HepG2 (cell line): Measurements from ENCODE around the gene CUL7. TPM values are rescaled to one million over a fixed set of nuclear protein-coding genes. Genes with fewer than 3 reads are reported as not detected.
A peak's percentile ranks its signal among the peaks of the same experiment; 100 is the strongest.

ENCODE experiments used
- ARNT ChIP-seq: fragments of 450-650 bp; IDR thresholded peaks from 2 replicates; pipeline ENCODE4 v1.6.1; 2017
- CEBPB ChIP-seq: IDR thresholded peaks from 2 replicates; pipeline ENCODE4 v1.6.1; 2011; ENCODE audit warnings: low read depth, low read length, improper control_type of control experiment, borderline replicate concordance
- CREM ChIP-seq, 2 experiments: sonication (generic) in 1 of 2; formaldehyde crosslinking in 1 of 2; IDR thresholded peaks; 2 replicates each; pipeline versions ENCODE4 v1.4.0 to v1.6.1; 2016 to 2020; ENCODE audit warnings: antibody characterized with exemption in 1 of 2, mild to moderate bottlenecking in 1 of 2, missing genetic modification reagents in 1 of 2
- KAT2B ChIP-seq: fragments of 150-350 bp; IDR thresholded peaks from 2 replicates; pipeline ENCODE4 v1.6.1; 2014; ENCODE audit warnings: low read depth, low read length, borderline replicate concordance
- KDM6A ChIP-seq: IDR thresholded peaks from 2 replicates; pipeline ENCODE4 v1.6.1; 2016; ENCODE audit warnings: low read depth
- PHF5A ChIP-seq: IDR thresholded peaks from one replicate; pipeline ENCODE4 v1.6.1; 2018; ENCODE audit warnings: low read depth, missing genetic modification reagents; ENCODE audit not compliant: unreplicated experiment
- PITX1 ChIP-seq: sonication (generic); formaldehyde crosslinking; IDR thresholded peaks from 2 replicates; pipeline ENCODE4 v1.5.1; 2020; ENCODE audit warnings: mild to moderate bottlenecking, missing genetic modification reagents
- SPEN ChIP-seq: sonication (generic); formaldehyde crosslinking; IDR thresholded peaks from 2 replicates; pipeline ENCODE4 v1.5.1; 2020; ENCODE audit warnings: low read depth, mild to moderate bottlenecking, missing genetic modification reagents
- ZNF24 ChIP-seq: fragments of 450-650 bp; IDR thresholded peaks from 2 replicates; pipeline ENCODE4 v1.6.1; 2017; ENCODE audit warnings: antibody characterized with exemption, mild to moderate bottlenecking
- ZNF337 ChIP-seq: sonication (generic); formaldehyde crosslinking; IDR thresholded peaks from 2 replicates; pipeline ENCODE4 v1.5.1; 2020; ENCODE audit warnings: missing genetic modification reagents, low read depth, mild to moderate bottlenecking, borderline replicate concordance
- polyA plus RNA-seq, 8 experiments: library from polyadenylated mRNA; depleted of rRNA in 3 of 8; stranded (reverse) in 7 of 8; unstranded in 1 of 8; fragments of >200 nt; fragmentation: Illumina TruSeq in 4 of 8; extraction: Trizol in 4 of 8; gene quantifications; 2 replicates each; pipeline versions ENCODE4 v1.2.1 to v1.2.3, GENCODE V29; 2011 to 2016; ENCODE audit warnings: low read depth in 4 of 8, missing spikeins in 1 of 8, mixed read lengths in 1 of 8; ENCODE audit not compliant: insufficient read depth in 1 of 8
- total RNA-seq, 5 experiments: library from RNA; depleted of rRNA; stranded (reverse); fragments of >200 nt; fragmentation: Illumina TruSeq; extraction: Trizol; gene quantifications; 2 replicates each; pipeline ENCODE4 v1.2.3, GENCODE V29; 2016; ENCODE audit warnings: low read depth in 1 of 5
- TF ChIP-seq, protein P1 (sequence below): sonication (generic); formaldehyde crosslinking; IDR thresholded peaks from 2 replicates; pipeline ENCODE4 v1.4.0; 2020; ENCODE audit warnings: mild to moderate bottlenecking, missing genetic modification reagents
- TF ChIP-seq, protein P2 (sequence below): sonication (generic); formaldehyde crosslinking; IDR thresholded peaks from 2 replicates; pipeline ENCODE4 v1.8.0; 2022; ENCODE audit warnings: mild to moderate bottlenecking, missing genetic modification reagents; ENCODE audit not compliant: insufficient replicate concordance
- TF ChIP-seq, protein P3 (sequence below): sonication (generic); formaldehyde crosslinking; IDR thresholded peaks from 2 replicates; pipeline ENCODE4 v1.5.0; 2020; ENCODE audit warnings: mild to moderate bottlenecking, missing genetic modification reagents, borderline replicate concordance
- TF ChIP-seq, protein P4 (sequence below), 2 experiments: sonication (generic) in 1 of 2; formaldehyde crosslinking in 1 of 2; IDR thresholded peaks; 2 replicates each; pipeline versions ENCODE4 v1.4.0 to v1.6.1; 2016 to 2020; ENCODE audit warnings: borderline replicate concordance in 1 of 2, low read depth in 1 of 2, mild to moderate bottlenecking in 1 of 2, missing genetic modification reagents in 1 of 2
- TF ChIP-seq, protein P5 (sequence below): sonication (generic); formaldehyde crosslinking; IDR thresholded peaks from 2 replicates; pipeline ENCODE4 v1.8.1; 2023; ENCODE audit warnings: missing genetic modification reagents, mild to moderate bottlenecking, borderline replicate concordance

Gene CUL7
- total and polyA plus RNA-seq, 2 of the 13 experiments (the other 11 are each of a cell fraction or from before 2014, with no cell fraction given): 32.0 to 60.7 TPM

DNA sequence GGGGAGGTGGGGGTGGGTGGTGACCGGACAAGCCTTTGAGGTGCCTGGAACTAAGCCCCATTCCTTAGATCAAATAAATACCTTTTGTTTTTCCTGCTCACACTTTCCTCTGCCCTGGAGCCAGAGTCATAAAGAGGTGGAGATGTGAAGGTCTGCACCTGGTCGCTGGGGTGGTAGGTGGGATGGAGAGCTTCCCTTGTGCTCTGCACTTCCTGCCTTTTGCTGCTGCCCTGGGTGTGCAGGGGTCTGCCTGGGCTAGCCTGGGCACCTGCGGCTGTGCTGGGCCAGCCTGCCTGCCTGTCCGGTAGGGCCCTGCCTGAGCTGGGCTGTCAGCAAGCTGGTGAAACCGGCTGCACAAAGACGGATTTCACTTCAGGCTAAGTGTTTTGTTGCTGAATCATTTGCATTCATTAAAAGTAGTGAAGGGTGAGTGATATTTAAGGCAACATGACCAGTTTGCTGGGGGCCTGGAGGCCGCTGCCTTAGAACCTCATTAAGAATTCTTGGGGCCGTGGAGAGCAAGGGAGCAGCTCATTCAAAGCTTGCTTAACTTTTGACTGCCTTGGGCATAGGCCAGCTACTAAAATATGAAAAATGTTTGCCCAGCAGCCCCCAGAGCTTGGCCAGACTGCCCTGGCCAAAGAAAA is 42.9 kb upstream of the CUL7 start (continued):
- TF ChIP-seq ARNT: no peak
- TF ChIP-seq KAT2B: no peak
- no peak for TF ChIP-seq SPEN
- TF ChIP-seq PITX1 (CRISPR knock-in tag): 0 out of 2 replicates have a peak, but pooled peaks have one; percentile 45
- TF ChIP-seq, protein P1, sequence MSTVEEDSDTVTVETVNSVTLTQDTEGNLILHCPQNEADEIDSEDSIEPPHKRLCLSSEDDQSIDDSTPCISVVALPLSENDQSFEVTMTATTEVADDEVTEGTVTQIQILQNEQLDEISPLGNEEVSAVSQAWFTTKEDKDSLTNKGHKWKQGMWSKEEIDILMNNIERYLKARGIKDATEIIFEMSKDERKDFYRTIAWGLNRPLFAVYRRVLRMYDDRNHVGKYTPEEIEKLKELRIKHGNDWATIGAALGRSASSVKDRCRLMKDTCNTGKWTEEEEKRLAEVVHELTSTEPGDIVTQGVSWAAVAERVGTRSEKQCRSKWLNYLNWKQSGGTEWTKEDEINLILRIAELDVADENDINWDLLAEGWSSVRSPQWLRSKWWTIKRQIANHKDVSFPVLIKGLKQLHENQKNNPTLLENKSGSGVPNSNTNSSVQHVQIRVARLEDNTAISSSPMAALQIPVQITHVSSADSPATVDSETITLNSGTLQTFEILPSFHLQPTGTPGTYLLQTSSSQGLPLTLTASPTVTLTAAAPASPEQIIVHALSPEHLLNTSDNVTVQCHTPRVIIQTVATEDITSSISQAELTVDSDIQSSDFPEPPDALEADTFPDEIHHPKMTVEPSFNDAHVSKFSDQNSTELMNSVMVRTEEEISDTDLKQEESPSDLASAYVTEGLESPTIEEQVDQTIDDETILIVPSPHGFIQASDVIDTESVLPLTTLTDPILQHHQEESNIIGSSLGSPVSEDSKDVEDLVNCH (CRISPR knock-in tag): no peak
- TF ChIP-seq, protein P2, sequence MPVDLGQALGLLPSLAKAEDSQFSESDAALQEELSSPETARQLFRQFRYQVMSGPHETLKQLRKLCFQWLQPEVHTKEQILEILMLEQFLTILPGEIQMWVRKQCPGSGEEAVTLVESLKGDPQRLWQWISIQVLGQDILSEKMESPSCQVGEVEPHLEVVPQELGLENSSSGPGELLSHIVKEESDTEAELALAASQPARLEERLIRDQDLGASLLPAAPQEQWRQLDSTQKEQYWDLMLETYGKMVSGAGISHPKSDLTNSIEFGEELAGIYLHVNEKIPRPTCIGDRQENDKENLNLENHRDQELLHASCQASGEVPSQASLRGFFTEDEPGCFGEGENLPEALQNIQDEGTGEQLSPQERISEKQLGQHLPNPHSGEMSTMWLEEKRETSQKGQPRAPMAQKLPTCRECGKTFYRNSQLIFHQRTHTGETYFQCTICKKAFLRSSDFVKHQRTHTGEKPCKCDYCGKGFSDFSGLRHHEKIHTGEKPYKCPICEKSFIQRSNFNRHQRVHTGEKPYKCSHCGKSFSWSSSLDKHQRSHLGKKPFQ (CRISPR knock-in tag): no peak
- TF ChIP-seq ZNF24: no peak
- no peak for TF ChIP-seq ZNF337 (CRISPR knock-in tag)
- no peak for TF ChIP-seq CREM (IDR thresholded peaks at IDR 0.05)
- TF ChIP-seq CREM (CRISPR knock-in tag; IDR thresholded peaks at IDR 0.05): no peak
- TF ChIP-seq, protein P3, sequence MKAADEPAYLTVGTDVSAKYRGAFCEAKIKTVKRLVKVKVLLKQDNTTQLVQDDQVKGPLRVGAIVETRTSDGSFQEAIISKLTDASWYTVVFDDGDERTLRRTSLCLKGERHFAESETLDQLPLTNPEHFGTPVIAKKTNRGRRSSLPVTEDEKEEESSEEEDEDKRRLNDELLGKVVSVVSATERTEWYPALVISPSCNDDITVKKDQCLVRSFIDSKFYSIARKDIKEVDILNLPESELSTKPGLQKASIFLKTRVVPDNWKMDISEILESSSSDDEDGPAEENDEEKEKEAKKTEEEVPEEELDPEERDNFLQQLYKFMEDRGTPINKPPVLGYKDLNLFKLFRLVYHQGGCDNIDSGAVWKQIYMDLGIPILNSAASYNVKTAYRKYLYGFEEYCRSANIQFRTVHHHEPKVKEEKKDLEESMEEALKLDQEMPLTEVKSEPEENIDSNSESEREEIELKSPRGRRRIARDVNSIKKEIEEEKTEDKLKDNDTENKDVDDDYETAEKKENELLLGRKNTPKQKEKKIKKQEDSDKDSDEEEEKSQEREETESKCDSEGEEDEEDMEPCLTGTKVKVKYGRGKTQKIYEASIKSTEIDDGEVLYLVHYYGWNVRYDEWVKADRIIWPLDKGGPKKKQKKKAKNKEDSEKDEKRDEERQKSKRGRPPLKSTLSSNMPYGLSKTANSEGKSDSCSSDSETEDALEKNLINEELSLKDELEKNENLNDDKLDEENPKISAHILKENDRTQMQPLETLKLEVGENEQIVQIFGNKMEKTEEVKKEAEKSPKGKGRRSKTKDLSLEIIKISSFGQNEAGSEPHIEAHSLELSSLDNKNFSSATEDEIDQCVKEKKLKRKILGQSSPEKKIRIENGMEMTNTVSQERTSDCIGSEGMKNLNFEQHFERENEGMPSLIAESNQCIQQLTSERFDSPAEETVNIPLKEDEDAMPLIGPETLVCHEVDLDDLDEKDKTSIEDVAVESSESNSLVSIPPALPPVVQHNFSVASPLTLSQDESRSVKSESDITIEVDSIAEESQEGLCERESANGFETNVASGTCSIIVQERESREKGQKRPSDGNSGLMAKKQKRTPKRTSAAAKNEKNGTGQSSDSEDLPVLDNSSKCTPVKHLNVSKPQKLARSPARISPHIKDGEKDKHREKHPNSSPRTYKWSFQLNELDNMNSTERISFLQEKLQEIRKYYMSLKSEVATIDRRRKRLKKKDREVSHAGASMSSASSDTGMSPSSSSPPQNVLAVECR: peak; percentile 46; the same call in 1 of the 2 replicates
- no peak for TF ChIP-seq KDM6A
- TF ChIP-seq, protein P4, sequence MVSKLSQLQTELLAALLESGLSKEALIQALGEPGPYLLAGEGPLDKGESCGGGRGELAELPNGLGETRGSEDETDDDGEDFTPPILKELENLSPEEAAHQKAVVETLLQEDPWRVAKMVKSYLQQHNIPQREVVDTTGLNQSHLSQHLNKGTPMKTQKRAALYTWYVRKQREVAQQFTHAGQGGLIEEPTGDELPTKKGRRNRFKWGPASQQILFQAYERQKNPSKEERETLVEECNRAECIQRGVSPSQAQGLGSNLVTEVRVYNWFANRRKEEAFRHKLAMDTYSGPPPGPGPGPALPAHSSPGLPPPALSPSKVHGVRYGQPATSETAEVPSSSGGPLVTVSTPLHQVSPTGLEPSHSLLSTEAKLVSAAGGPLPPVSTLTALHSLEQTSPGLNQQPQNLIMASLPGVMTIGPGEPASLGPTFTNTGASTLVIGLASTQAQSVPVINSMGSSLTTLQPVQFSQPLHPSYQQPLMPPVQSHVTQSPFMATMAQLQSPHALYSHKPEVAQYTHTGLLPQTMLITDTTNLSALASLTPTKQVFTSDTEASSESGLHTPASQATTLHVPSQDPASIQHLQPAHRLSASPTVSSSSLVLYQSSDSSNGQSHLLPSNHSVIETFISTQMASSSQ (IDR thresholded peaks at IDR 0.05; ENCODE audit: low read depth): no peak
- TF ChIP-seq, protein P4 (CRISPR knock-in tag; IDR thresholded peaks at IDR 0.05; ENCODE audit: borderline replicate concordance): 0 out of 2 replicates have a peak, but pooled peaks have one; percentile 35
- TF ChIP-seq PHF5A: no peak
- TF ChIP-seq CEBPB: no peak
- TF ChIP-seq, protein P5, sequence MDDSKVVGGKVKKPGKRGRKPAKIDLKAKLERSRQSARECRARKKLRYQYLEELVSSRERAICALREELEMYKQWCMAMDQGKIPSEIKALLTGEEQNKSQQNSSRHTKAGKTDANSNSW (CRISPR knock-in tag): no peak
